Choroid plexus epithelial cell (primary cell): ENCODE measurements around the gene FAM83G.

ENCODE experiments used
- DNase-seq: peaks from one replicate; pipeline ENCODE4 v3.0.0-alpha.2; 2010; ENCODE audit warnings: low read depth
- H3K4me3 ChIP-seq: 2 replicates; pipeline ENCODE4 v1.5.1; 2011; ENCODE audit warnings: low read depth, mild to moderate bottlenecking, control low read depth, low read length, moderate library complexity
- CTCF ChIP-seq: conservative IDR thresholded peaks from 2 replicates; pipeline ENCODE4 v1.5.1; 2011; ENCODE audit warnings: low read depth, mild to moderate bottlenecking, control low read depth, inconsistent platforms, low read length, moderate library complexity

The FAM83G gene

GRCh38 chr17:18965530-18966236, 38.9 kb downstream of the FAM83G start:
- no peak overlapping the region for H3K4me3 ChIP-seq
- DNase-seq, result no peak
- no peak for TF ChIP-seq CTCF

GRCh38 chr17:18964550-18964949, 40.0 kb downstream of the FAM83G start:
- DNase-seq, result no peak
- TF ChIP-seq CTCF, result no peak
- H3K4me3 ChIP-seq, result no peak overlapping the region

GRCh38 chr17:18964018-18964351, 40.6 kb downstream of the FAM83G start:
- TF ChIP-seq CTCF, result no peak

GRCh38 chr17:18963126-18964017, 41.2 kb downstream of the FAM83G start:
- no peak for TF ChIP-seq CTCF

More at GRCh38 chr17:18964018-18964351, 40.6 kb downstream of the FAM83G start:
- DNase-seq, result no peak
- no peak overlapping the region for H3K4me3 ChIP-seq

GRCh38 chr17:18962494-18962815, 42.1 kb downstream of the FAM83G start:
- DNase-seq, result no peak
- TF ChIP-seq CTCF, result no peak
- no peak overlapping the region for H3K4me3 ChIP-seq

More at GRCh38 chr17:18963126-18964017, 41.2 kb downstream of the FAM83G start:
- H3K4me3 ChIP-seq, result no peak overlapping the region
- DNase-seq, result no peak

GRCh38 chr17:18961634-18962493, 42.7 kb downstream of the FAM83G start:
- DNase-seq, result peak; percentile 53
- no peak overlapping the region for H3K4me3 ChIP-seq
- TF ChIP-seq CTCF, result no peak
